Measurements from ENCODE around the gene NCOA7.

NCOA7 gene, protein sequence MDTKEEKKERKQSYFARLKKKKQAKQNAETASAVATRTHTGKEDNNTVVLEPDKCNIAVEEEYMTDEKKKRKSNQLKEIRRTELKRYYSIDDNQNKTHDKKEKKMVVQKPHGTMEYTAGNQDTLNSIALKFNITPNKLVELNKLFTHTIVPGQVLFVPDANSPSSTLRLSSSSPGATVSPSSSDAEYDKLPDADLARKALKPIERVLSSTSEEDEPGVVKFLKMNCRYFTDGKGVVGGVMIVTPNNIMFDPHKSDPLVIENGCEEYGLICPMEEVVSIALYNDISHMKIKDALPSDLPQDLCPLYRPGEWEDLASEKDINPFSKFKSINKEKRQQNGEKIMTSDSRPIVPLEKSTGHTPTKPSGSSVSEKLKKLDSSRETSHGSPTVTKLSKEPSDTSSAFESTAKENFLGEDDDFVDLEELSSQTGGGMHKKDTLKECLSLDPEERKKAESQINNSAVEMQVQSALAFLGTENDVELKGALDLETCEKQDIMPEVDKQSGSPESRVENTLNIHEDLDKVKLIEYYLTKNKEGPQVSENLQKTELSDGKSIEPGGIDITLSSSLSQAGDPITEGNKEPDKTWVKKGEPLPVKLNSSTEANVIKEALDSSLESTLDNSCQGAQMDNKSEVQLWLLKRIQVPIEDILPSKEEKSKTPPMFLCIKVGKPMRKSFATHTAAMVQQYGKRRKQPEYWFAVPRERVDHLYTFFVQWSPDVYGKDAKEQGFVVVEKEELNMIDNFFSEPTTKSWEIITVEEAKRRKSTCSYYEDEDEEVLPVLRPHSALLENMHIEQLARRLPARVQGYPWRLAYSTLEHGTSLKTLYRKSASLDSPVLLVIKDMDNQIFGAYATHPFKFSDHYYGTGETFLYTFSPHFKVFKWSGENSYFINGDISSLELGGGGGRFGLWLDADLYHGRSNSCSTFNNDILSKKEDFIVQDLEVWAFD

GRCh38 chr6:125790358-125791150 is at the start of gene NCOA7:
Gene NCOA7, plus strand, starts transcription at chr6:125790960. Its CDS starts 24,395 bp downstream, at chr6:125815355.
- peak; percentile 58 for DNase-seq

DNA sequence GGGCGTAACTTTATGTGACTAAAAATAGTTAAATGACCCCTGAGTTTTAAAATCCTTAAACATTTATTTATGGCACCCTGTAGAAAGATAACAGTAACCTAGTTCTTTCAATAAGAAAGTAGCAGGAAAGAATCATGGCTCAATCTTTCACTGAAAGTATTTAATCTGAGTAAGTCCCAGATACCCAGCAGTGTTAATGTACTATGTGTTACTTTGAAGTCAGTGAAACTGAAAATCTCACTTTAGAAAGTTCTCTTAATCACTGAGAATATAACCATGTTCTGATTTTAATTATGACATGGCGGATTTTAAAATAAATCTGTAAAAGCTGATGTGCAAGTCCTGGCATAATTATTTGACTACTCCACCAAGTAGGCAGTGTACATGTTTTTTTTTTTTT is 49.4 kb upstream of the NCOA7 start:
- no peak for DNase-seq

DNA sequence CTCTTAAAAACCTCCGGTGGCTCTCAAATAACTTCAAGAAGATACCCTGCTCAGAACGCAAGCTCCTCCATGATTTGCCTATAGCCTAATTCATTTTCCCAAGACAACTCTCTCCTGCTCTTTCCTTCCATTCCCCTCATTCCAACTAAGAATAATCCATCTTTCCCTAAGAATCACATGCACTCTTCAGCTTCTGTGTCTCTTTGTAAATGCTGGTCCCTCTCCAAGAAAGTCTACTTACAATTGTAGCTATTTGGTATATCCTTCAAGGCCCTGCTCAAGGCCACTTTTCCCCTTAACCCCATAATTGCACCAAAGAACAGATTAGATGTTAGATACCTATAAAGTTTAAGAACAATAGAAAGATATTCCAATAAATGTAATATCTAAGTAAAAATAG is 48.7 kb upstream of the NCOA7 start:
- no peak for DNase-seq

DNA sequence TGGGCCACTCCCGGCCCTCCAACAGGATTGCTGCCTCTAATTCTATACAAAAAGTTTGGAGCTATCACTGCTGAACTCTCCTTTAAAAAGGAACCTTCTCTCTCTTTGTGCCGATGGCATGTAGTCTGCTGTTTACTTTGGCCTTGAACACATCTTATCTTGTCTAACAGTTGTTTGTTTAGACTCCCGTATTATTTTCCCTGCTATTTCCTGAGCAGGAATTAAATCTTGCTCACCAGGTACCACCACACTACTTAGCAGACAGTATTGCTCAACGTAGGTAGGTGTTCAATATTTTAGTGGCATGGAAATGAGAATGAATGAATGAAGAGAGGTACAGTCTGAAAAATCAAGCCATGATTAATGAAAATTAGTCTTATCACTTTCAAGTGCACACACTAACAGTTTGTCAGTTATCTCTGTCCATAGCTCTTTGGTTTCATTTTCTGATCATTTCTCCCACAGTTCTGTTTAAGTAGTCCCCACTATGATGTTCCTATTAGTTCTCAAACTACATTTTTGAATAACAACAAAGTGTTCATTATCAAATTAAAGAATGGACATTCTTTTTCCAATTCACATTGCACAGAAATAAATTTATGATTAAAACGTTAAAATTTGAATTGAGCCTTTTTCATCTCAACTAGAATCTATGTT is 48.2 kb upstream of the NCOA7 start:
- DNase-seq: no peak

- DNase-seq: no peak
Measured at GRCh38 chr6:125743604-125744003, 47.2 kb upstream of the NCOA7 start.

DNA sequence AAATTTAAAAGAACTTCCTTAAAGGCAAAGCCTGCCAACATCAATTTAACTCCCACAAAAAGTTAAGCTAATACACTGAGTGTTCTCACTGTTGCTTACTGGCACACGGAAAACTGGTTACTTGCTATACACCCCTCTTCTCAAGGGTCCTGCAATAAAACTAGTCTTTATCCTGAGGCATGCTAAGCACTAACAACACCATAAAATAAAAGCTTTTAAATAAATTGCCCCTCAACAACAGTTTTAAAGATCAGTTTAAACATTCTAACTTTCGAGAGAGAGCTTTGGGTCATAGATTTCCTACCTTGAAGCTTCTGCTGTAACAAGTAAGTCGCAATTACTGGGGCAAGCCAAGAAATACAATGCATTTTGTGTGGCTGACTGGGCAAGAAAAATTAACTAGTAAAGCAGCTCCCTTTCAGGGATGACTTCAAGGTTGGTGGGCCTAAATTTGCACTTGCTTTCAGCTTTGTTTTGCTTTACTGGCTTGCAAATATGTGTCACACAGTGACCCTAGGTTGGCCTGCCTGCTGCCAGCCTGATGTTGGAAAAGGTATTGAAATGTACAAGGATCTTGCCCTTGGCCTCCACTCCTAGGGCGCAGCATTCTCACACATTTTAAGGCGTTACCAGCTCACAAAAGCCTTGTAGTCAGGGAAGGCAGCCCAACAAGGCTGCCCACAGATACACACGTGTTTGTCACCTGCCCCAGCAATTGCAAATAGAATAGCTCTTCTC is 45.3 kb upstream of the NCOA7 start:
- no peak for DNase-seq

DNA sequence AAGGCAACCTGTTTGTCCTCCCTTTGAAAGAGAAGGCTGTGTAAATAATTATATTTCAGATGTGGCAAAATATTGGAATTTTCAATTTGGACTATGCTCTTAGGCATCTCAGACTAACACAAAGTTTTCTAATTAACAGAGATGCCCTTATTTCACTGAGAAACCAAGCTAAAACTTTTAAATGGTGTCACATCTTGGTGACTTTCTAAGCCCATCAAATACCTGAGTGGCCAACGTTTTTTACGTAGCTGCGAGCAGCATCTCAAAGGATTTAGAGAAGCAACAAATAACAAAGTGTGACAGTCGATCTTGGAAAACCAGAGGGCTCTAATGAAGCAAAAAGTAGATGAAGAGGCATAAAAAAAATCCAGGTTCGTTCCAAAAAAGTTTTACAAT is 44.7 kb upstream of the NCOA7 start:
- no peak for DNase-seq

GRCh38 chr6:125746731-125747588 is 43.8 kb upstream of the NCOA7 start:
- no peak for DNase-seq

DNA sequence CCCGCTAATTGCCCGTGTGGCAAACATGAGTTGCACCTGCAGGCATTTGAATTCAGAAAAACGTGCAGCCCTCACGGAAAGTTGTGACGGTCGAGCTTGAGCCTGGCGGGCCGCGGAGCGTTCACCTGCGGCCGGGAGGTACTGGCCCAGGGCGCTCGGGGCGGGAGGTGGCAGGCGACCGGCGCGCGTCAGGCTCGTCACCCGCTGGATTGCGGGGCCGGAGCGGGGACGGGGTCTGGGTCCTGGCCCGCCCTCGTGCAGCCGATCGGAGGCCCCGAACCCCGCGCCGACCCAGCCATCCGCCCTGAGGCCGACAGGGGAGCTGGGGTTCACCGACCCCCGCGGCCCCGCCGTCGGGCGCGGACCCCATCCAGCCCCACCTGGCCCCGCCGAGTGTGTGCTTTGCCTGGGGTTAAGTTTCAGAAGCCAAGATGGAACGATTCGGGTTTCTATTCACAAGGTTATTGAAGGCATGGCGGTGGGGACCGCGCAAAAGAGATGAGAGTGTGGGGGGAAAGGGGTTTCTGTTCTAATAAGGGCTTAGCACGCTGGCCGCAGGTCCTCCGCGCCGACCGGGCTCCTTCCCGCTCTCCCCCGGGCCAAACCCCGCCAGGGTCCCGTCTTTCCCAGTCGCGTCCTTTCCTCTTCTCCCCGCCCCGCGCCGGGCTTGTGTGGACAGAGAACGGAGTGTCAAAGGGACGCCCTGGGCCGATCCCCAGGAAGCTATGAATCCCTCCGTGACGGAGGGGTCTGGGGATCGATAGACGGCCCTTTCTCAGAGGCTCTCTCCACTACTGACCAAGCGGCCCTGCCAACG is 43.0 kb upstream of the NCOA7 start:
- peak; percentile 26 for DNase-seq

GRCh38 chr6:125748406-125749172 is 42.2 kb upstream of the NCOA7 start:
- peak; percentile 15 for DNase-seq

GRCh38 chr6:125749173-125749864 is 41.4 kb upstream of the NCOA7 start, which contains the start of gene HEY2:
Gene HEY2, plus strand, starts transcription at chr6:125749632. Its CDS starts 145 bp downstream, at chr6:125749777.
- DNase-seq: peak; percentile 48

- DNase-seq: no peak
Measured at GRCh38 chr6:125749865-125750691, 40.7 kb upstream of the NCOA7 start.

GRCh38 chr6:125750692-125751333 is 39.9 kb upstream of the NCOA7 start:
- no peak for DNase-seq

- DNase-seq: no peak
Measured at GRCh38 chr6:125751334-125751916, 39.3 kb upstream of the NCOA7 start.

DNA sequence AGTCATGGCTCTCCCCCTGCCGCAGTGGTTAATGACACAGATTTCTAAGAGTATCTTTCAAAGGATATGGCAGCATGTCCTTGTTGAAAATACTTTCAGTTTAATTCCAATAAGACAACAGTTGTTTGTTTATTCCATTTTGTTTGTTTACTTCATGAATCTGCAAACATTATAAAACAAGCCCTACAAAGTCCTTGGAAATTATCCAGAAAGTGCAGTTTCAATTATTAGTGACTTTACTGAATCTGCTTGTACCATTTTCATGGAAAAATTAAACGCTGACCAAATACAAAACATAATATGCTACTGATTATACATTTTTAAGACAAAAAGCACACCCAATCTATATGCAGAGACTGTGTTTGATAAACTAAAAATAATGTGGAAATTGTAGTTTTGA is 38.0 kb upstream of the NCOA7 start:
- DNase-seq: no peak

DNA sequence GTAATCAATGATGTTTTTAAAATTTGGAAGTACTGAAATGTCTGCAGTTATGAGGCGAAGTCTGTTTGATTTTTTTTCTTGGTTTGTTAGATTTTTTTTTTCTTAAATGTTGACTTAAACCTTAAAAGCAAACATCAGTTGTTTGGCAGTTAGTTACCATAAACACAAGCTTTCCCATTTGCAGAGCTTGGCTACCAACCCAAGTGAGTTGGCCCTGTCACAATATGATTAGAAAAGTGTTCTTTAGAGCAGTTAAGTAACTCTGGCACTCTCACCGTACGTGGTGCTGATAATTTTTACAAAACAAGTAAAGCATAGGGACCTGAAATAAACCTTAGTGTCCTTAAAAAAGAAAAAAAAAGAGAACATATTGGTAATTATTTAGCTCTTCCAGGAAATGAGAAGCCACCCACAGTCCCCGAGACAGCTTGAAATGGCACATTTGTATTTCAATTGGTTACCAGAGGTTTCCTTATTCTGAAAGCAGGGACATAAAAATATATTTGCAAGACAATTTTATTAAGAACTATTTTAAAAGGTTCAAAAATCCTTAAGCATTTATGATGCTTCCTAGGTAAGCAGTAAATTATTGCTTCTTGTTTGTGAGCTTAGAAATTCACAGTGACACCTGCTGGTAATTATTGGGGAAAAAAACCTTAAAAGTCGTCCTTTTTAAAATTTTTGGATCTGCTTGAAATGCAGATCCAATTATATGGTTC is 37.4 kb upstream of the NCOA7 start:
- DNase-seq: no peak

Data from NCI-H526 treated with DMSO at 0.1 percent for 48 hours (cell line).